AG04449 (cell line): ENCODE data around the gene DYRK2.

Experiments
- CTCF ChIA-PET: fragments of 350-600 bp; formaldehyde crosslinking; extraction: SDS; loops from one replicate; lab custom pipeline; 2021; ENCODE audit warnings: antibody characterized with exemption; lab: Yijun Ruan, JAX
- POLR2A ChIA-PET: fragments of 400-600, 350-600 bp; formaldehyde crosslinking; extraction: SDS; loops from one replicate; lab custom pipeline; 2020; ENCODE audit warnings: antibody characterized with exemption, inconsistent platforms; lab: Yijun Ruan, JAX
- DNase-seq: peaks from one replicate; pipeline ENCODE4 v3.0.0-alpha.2; 2010; ENCODE audit warnings: low read depth, low spot score
- H3K4me3 ChIP-seq: 2 replicates; pipeline ENCODE4 v1.5.1; 2011; ENCODE audit warnings: low read depth, mild to moderate bottlenecking, control low read depth, low read length
- CTCF ChIP-seq: IDR thresholded peaks from one replicate; pipeline ENCODE4 v1.5.1; 2011; ENCODE audit warnings: mild to moderate bottlenecking, moderate library complexity, low read length, control low read depth, inconsistent platforms; ENCODE audit not compliant: insufficient read depth; ENCODE audit errors: missing control alignments

Gene DYRK2

GRCh38 chr12:67648521-67649260 is at the start of gene DYRK2:
Gene DYRK2 (plus strand): TSS chr12:67648745. CDS start chr12:67649134, 389 bp downstream.
- peak; percentile 9 for TF ChIP-seq CTCF
- ChIA-PET POLR2A (interaction anchor here (0.6 to 1.9 kb wide), 8 partner anchors 9 to 294 kb away, joined by 3 to 9 read pairs (median 3); no protein-coding TSS in a partner anchor), CTCF (interaction anchor here (1.1 to 1.4 kb wide), 3 partner anchors 14 to 291 kb away, joined by 3 to 5 read pairs (median 3); no protein-coding TSS in a partner anchor)
- no peak for DNase-seq
- H3K4me3 ChIP-seq: peak within 1 kb of the TSS; percentile 86

- TF ChIP-seq CTCF: no peak
- no peak overlapping the region for H3K4me3 ChIP-seq
- POLR2A ChIA-PET: no interaction called here
- CTCF ChIA-PET: interaction anchor here (1.4 kb wide), 1 partner anchor 9 kb away, joined by 3 read pairs; no protein-coding TSS in a partner anchor
- DNase-seq: no peak
Observed at GRCh38 chr12:67599691-67600090, 48.9 kb upstream of the DYRK2 start.

- no peak overlapping the region for H3K4me3 ChIP-seq
- no peak for TF ChIP-seq CTCF
- ChIA-PET CTCF (interaction anchor here (0.6 kb wide), 1 partner anchor 342 kb away, joined by 3 read pairs; no protein-coding TSS in a partner anchor), POLR2A (no interaction called here)
- DNase-seq: no peak
Observed at GRCh38 chr12:67601126-67601525, 47.4 kb upstream of the DYRK2 start.

- H3K4me3 ChIP-seq: no peak overlapping the region
- no peak for DNase-seq
- TF ChIP-seq CTCF: no peak
- ChIA-PET CTCF (no interaction called here), POLR2A (no interaction called here)
Observed at GRCh38 chr12:67609226-67609870, 39.2 kb upstream of the DYRK2 start.

- POLR2A ChIA-PET: no interaction called here
- no peak for TF ChIP-seq CTCF
- H3K4me3 ChIP-seq: no peak overlapping the region
- CTCF ChIA-PET: no interaction called here
- no peak for DNase-seq
Observed at GRCh38 chr12:67613040-67613439, 35.5 kb upstream of the DYRK2 start.

GRCh38 chr12:67617629-67618028 is 30.9 kb upstream of the DYRK2 start:
- ChIA-PET POLR2A (no interaction called here), CTCF (interaction anchor here (0.9 kb wide), 1 partner anchor 30 kb away, joined by 3 read pairs; no protein-coding TSS in a partner anchor)
- DNase-seq: no peak

More at GRCh38 chr12:67617629-67618028, 30.9 kb upstream of the DYRK2 start:
- H3K4me3 ChIP-seq: no peak overlapping the region
- no peak for TF ChIP-seq CTCF
